ENCODE measurements around the gene NRG3.

Gene NRG3

DNA sequence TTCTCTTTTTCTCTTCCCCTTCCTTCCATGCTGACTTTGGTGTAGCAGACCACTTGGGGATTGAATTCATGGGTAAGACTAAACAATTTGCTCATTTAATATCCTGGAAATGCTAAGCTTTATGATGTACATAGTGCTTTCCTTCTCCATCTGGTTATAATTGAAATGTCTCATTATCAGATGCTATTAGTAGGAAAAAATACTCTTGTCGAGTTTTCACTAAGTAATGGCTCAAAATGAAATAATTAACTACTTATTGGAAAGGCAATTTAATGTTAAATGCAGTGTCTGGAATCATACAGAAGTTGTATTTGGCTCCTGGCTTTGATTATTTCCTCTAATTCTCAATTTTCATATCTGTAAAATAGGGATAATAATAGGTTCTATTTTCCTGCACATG, 990.4 kb downstream of the NRG3 start:
- DNase-seq: no peak

DNA sequence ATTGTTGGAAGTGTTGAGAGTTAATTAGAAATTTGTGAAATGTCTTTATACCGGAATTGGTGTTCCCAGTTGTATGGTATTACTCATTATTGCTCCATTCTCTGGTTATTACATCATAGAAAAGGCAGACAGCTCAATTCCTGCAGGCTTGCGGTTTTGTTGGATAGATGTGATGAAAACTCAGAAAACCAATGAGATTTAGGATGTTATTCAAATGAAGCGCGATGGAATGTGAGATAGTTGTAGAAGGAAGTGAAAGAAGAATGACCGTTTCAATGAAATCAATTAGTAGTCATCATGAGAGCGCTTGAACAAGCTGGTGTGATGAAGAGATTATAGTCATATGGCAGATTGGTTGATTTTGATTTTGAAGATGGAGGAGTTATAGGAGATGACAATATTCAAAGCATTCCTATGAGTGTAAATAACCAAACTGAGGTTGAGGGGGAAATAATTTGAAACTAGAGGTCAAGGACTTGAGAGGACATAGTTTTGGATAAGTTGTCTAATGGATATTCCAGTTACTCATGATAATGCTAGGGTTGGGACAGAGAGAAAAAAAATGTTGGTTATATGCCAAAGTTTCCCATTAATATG, 991.5 kb downstream of the NRG3 start:
- DNase-seq: peak; percentile 49

DNA sequence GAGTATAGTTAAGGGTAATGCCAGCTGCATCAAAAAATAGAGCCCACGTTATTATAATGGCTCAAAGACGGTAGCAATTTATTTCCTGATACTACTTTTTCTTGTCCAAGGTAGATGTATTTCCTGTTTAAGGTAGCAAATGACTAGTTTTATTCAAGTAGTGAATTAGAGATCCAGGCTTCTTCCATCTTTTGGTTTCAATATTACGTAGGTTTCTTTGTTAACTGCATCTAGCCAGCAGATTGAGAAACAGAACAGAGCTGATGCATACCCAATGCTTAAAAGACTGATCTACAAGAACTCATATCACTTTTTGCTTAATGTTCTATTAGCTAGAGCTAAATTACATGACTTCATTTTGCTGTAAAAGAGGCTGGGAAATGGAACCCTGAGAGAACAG, 992.1 kb downstream of the NRG3 start:
- DNase-seq: no peak

DNA sequence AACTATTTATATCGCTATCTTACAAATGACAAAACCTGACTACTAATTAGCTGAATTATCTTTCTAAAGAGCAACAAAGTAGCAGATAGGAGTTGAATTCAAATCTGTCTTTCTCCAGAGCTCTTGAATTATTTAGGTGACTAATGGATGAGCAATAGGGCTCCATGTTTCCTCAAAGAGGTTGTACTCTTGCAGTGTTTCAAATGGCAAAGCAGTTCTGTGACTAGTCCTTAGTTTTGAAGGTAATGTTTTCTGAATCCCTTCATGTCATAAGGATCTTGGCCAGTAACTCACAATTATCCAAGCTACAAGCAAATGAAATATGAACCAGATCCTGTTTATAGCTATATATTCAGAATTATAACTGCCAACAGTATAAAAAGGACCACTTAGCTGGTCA, 999.7 kb downstream of the NRG3 start:
- DNase-seq: no peak

DNA sequence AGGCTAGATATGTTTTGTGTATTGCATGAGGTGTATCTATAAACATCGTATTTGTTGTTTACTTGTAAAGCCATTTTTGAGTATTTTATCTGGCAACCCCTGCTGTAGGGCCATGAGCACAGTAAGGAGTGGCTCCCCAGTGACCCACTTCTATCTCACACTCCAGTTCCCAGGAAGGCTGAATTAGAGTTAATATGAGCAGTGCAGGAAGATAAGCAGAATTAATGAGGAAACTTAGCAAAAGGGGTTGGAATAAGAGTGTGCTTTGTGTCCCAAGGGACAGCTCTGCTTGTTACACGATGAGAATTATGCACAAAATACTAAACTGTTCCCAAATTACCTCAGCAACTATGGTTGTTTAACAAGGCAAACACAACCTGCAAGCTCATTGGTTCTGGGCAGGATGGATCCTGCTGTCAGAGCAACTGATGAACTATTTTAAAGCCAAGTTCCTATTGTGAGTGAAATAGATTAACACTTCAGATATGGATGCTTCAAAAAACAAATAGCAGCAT, 1005.8 kb downstream of the NRG3 start:
- DNase-seq: no peak

DNA sequence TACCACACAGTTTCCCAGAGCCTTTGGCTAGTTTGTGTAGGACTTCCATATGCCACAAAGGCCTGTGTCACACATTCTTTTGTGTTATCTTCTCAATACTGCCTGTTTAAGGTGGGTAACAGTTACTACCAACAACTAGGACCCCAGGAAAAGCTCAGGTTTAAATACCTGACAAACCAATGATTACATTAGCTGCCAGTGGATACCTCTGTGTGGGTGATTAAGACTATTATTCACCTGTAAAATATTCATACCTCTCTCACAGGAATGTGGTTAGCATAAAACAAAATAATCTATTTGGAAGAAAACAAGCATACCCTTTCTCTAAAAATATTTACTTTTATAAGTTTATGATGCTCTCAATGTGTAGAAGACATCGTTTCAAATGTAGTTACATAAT, 1007.7 kb downstream of the NRG3 start:
- DNase-seq: no peak

DNA sequence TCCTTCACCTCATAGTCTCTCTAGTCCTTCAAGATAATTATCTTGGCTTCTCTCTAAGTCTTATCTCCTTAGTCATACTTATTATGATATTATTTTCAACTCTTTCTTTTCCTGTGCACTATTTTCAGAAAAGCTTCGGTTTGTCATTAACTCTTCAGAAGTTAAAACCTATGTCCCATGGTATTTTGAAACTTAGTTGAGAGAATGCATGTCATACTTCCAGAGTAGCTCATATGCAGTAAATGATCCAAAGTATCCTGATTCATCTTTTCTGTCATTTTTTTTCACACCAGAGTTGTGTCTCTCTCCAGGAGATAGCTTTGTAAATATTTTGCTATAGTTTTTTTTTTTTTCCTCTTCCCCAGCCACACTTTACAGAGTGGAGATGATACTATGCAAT, 1008.6 kb downstream of the NRG3 start:
- DNase-seq: peak; percentile 11

DNA sequence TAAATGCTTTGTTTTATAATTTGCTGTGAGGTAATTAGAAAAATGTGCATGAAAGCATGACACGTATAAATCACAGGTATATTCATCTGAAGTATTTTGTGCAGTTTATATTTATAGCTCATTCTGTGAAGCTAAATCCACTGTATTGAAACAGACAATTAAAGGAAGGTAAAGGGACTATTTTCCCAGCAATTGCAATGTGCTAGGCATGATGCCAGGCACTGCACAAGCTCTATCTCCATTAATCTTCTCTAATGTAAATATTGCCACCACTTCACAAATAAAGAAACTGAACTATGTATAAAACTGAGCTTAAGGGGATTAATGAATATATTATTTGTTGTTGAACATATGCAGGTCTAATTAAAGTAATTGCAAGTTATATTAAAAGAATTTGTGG, 1012.5 kb downstream of the NRG3 start:
- no peak for DNase-seq

DNA sequence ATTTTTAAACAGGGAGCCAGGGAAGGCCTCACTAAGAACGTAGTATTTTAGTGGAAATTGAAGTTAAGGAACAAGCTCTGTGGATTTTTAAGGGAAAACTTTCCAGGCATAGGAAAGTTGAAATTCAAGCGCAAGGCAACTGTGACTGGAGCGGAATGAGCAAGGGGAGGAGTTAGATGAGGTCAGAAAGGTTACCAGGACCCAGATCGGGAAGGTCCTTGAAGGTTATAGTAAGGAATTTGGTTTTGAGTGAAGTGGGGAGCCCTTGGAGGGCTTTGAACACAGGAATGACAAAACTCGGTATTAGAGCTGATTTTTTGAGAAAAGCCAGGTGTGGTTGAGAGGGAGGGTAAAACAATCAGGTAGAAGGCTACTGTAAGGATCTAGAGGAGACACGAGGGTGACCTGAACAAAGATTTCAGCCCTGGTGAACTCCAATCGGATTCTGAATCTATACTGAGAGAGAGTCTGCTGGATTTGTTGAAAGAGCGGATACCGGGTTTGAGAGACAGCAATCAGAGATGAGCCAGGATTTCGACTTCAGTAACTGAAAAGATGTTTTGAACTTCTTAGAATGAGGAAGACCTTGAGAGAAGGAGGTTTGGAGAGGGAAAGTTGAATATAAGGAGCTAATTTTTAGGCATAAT, 1013.9 kb downstream of the NRG3 start:
- DNase-seq: no peak

DNA sequence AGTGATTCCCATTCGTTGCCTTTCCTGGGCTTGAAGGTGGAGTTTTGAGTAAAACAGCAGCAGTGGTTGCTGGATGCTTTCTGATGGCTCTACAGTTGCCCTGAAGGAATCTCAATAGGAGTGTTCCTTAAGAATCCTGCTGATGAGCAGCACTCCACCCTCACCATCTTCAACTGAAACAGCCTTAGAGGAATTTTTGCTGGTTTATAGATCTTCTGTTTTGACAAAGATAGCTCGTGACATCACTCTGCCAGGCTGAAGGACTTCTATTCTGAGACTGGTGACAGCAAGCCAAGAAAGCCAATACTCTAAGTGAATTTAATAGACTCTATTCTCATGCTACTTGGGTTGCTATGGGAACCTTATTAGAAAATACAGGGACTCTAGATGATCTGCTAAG, 1014.7 kb downstream of the NRG3 start:
- DNase-seq: no peak

DNA sequence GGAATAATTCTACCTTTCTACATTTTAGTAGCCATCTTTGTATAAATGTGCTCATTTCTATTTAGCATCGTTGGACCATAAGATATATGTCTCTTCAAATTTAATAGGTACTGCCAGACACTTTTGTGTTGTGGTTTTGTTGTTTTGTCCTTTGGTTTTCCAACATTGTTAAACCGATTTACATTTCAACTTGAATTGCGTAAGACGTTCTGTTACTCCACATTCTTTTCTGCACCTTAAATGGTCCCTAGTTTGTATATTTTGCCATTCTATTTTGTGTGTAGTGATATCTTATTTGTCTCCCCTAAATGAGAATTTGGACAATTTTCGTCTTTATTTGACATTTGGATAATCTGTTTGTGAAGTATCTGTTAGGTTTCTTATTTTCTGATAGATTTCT, 1015.6 kb downstream of the NRG3 start:
- DNase-seq: no peak

DNA sequence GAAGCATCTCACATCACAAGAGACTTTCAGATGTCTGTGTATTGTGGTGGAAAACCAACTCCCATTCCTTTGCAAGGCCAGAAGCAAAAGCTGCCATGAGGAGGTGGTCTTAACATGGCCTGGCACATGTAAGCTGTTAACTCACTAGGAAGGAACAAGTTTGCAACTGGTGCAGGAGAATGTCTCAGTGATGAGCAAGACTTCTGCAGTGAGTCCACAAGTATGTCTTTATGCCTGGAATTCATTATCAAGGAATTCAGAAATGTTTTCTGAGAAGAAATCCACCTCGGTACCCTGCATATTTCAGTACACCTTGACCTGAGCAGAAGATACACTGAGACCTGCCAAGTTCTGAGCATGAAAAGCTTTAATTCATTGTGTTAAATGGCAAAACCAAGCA, 1033.1 kb downstream of the NRG3 start:
- DNase-seq: no peak

DNA sequence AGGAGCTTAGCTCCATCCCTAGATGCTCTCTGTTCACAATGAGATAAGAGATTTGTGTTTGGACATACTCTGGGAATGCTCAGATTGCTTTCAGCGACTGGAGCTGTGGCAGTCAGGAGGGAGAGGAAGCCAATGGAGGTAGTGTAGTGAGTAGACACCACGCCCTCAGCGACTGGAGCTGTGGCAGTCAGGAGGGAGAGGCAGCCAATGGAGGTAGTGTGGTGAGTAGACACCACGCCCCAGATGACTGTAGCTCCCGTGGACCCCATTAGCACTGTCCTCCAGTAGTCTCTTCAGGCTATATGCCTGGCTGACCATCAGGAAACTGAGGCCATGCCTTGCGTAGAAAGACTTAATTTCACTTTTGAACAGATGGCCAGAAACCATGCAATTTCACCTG, 1033.8 kb downstream of the NRG3 start:
- no peak for DNase-seq

DNA sequence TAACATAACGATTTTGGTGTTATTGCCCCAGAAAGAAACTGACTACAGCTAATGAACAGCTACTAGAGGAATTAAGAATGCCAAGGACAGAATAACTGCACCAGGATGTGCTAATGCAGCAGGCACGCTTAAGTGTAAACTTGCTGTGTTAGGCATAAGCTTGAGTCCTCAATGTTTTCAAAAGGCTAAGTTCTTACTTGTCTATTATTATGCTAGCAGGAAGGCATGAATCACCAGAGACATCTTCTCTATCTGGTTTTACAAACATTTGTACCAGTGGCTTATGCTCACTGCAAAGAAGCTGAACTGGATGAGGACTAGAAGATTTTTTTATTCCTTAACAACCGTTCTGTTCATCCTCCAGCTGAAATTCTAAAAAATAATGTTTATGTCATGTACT, 1035.3 kb downstream of the NRG3 start:
- no peak for DNase-seq

DNA sequence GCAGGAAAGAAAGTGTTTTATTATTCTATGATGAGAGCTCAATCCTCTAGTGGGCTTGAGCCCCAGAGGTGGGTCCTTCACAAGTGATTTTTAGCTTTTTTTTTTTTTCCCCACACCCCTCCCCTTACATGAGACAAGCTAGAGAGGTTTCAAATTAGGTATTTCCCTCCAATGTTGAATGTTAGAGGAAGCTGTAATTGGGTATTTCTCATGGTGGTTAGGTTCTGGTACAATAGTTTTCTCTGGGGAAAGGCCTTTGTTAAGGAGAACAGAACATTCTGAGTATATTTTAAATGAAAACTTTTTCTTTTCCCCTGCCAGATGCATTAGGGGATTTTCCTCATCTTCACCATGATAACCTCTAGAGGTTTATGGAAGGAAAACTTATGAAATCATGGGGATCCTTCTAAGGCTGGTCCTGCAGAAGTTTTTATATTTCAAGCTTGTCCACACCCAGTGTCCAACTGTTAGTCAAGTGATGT, 1039.7 kb downstream of the NRG3 start:
- no peak for DNase-seq

DNA sequence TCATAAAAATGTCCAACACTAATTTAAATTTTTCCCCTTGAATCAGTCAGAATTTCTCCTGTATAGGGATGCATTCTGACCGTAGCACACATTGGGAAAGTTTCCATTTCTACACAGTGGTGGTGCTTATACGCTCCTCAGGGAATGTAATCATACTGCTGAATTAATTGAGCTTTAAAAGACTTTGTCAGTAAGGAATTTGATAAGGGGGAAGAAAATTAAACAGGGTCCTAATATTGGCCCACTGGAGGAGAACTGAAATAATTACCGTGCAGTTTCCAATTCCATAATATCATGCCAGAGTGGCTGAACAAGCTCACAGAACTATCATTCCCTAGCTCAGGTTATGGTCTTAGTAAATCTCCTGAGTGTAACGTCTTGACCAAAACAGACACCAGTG, 1041.9 kb downstream of the NRG3 start:
- DNase-seq: no peak

DNA sequence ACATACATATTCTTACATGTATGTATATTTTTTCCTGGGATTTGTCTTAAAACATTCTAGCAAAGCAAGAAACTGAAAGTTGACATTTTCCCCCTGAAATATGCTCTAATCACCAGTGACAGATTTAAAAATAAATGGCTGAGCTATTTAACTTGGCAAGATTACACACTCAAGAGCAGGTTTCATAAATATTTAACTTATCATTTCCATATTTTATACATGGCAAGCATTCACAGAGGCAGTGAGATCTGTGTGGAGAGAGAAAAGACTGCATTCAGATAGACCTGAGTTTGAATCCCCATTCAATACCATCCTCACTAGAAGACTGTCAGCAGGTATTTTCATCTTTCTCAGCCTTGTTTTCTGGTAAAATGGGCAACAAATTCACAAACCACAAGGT, 1043.0 kb downstream of the NRG3 start:
- DNase-seq: no peak

DNA sequence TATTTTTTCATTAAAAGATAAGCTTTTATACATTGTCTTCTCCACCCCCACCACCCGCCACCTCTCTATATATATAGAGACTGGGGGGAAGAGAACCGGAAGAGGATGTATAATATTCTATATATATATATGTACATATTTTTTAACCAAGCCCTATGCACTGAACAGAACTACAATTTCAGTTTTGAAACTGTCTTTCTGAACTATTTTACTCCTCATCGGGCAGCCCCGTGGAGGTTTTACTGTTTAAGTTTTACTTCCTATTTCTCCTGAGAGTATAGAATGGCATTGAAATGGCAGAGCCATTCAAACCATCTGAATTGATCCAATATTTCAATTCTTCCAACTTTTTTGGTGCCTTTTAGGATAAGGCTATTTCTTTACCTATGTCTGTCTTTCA, 1047.1 kb downstream of the NRG3 start:
- no peak for DNase-seq

DNA sequence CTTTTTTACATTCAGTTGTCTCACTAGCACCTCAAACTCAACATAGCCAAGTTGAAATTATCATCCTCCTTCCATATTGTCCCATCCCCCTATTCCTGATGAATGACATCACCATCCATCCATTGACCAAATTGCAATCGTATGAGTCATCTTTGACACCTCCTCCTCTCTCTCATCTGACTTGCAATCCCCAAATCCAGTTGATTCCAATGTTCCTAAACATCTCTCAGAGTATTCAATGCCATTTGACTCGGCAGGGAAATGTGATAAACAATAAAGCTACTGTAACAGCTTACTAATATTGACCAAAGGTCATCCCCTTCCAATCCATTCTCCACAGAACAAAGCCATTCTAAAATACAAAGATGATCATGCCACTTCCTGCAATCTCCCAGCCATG, 1047.8 kb downstream of the NRG3 start:
- DNase-seq: peak; percentile 14

DNA sequence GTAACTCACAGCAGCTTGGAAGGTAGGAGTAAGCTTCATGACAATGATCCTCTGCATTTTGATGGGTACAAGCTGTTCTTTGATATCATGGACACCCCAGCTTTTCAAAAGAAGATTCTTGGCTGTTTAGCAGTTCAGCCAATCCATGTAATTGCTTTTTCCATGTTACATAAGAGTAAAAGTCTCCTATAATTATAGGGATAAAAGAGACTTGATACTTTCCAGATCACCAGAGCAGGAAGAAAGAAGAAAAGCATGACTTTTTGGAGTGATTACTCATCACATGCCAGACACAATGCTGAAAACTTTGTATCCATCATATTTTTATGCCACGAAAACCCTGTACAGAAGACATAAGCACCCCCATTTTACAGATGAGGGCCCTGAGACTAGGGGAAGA, 1049.7 kb downstream of the NRG3 start:
- DNase-seq: no peak

DNA sequence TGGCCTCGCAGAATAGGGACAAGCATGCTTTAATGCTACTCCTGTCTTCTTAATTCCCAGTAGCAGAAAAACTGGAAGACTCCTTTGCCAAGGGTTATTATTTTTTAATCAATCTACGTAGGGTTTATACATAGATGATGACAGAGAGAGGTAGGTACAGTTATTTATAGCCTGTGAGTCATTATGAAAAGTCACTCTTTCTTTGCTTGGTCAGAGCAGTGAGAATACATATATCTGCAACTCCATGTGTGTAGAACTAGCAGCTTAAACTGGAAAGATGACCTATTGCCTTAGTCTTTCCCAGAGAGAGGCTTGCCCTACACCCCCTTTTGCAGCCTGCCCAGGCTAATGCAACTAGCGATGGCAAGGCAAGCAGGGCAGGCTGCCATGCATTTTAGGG, 1050.6 kb downstream of the NRG3 start:
- DNase-seq: no peak

DNA sequence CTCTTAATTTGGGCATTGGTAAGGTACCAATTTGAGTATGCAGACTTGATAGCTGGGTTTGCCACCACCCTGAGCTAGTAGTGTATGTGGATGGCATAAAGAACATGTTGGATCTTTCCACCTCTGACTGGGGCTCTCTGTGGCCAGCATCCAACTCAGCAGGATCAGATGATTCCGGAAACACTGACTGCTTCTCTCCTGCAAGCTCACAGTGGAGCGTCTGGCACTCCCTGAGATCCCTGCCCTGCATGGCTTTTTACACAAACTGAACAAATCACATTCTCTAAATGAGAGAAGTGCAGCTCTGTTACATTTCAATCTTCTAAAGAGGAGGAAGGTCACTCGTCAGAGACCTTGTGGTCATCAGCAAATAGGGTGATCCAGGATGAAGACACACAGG, 1057.5 kb downstream of the NRG3 start:
- DNase-seq: no peak

DNA sequence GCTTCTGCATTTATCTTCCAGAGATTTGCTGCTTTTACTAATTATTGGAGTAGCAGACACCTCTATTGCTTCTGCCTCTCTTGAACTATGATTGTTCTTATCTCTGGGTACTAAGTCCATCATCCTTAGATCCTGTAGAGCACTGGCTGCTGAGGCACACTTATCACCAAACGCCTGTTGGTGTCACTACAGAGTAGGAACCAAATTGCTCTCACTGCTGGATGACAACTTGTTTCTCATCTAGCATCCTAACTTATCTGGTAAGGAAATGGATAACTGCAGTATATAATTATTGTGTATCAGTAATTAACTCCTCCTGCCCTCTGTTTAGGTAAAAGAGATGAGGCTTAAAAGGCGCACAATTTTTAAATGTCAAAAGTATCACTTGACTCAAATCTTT, 1059.4 kb downstream of the NRG3 start:
- no peak for DNase-seq

DNA sequence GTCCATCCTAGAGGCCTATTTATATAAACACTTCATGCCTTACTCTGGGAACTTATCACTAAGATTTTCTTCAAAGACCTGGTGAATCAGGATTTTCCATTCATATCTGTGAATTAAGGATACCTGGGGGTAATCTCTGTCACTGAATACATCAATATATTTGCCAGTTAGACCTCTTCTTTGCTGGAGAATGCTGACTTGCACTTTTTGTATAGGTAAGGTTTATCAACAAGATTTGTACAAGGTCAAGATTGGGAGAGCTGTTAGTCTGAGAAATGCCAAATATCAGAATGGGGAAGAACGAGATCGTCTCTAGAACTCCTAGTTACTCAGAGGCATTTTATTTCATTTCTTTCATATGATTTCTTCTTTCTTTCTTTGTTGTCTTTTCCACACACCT, 1060.0 kb downstream of the NRG3 start:
- DNase-seq: no peak

DNA sequence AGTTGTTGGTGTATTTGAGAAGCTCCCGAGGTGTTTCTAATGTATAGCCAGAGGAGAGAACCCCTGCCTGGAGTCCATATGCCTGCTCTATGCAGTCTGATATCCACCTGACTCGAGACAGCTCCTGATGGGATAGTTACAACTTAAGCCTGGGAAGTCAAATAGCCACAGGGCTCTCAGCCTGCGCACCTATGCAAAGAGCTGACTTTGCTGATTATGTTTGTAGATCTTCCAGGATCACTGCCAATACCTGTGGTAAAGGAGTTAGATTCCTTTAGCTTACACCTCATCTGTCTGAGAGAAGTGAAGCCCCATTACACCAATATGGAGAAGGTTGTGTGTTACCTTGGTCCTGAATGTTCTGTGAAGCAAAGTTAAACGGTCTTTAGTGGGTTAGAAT, 1063.3 kb downstream of the NRG3 start:
- DNase-seq: no peak
